ENCODE results near the gene FAM204A. TPM values are rescaled to one million over a fixed set of nuclear protein-coding genes. Genes with fewer than 3 reads are reported as not detected.

The FAM204A gene
- polyA plus RNA-seq, 6 donors from 2014 or later, result 137 to 206 (median 152) TPM

- ATAC-seq (ENCODE audit: low read depth in 2 of 2) (no peak), DNase-seq (no peak)
- H3K4me3 Mint-ChIP-seq, result no peak overlapping the region
- peaks cover 10 to 20% of the 10 kb centered on the region in 2 donors for H3K36me3 Mint-ChIP-seq
- H3K27me3 Mint-ChIP-seq, result no peaks in the 10 kb centered on the region
- no peaks in the 10 kb centered on the region for H3K9me3 Mint-ChIP-seq
- H3K4me1 Mint-ChIP-seq, result peaks cover 0 to 4% (median 0%) of the 10 kb centered on the region in 3 donors
- H3K27ac Mint-ChIP-seq, result no peak overlapping the region
Observed at GRCh38 chr10:118321724-118322575, 20.2 kb downstream of the FAM204A start.

GRCh38 chr10:118315629-118316028 lies 26.5 kb downstream of the FAM204A start:
- H3K36me3 Mint-ChIP-seq, result peaks cover 5 to 8% of the 10 kb centered on the region in 2 donors

GRCh38 chr10:118314882-118315281 lies 27.2 kb downstream of the FAM204A start:
- Mint-ChIP-seq H3K36me3 (peaks cover 0 to 8% of the 10 kb centered on the region in 2 donors), H3K4me3 (no peak overlapping the region), H3K4me1 (no peaks in the 10 kb centered on the region), H3K9me3 (no peaks in the 10 kb centered on the region), H3K27me3 (no peaks in the 10 kb centered on the region), H3K27ac (no peak overlapping the region)
- ATAC-seq (ENCODE audit: low read depth in 2 of 2), result no peak
- no peak for DNase-seq

More at GRCh38 chr10:118315629-118316028, 26.5 kb downstream of the FAM204A start:
- H3K4me3 Mint-ChIP-seq, result no peak overlapping the region
- H3K9me3 Mint-ChIP-seq, result no peaks in the 10 kb centered on the region
- H3K4me1 Mint-ChIP-seq, result no peaks in the 10 kb centered on the region
- DNase-seq (no peak), ATAC-seq (ENCODE audit: low read depth in 2 of 2) (no peak)
- no peak overlapping the region for H3K27ac Mint-ChIP-seq
- no peaks in the 10 kb centered on the region for H3K27me3 Mint-ChIP-seq

- H3K9me3 Mint-ChIP-seq, result no peaks in the 10 kb centered on the region
- ATAC-seq (ENCODE audit: low read depth in 2 of 2), result no peak
- no peaks in the 10 kb centered on the region for H3K4me1 Mint-ChIP-seq
- H3K27ac Mint-ChIP-seq, result no peak overlapping the region
- no peak overlapping the region for H3K4me3 Mint-ChIP-seq
- DNase-seq, result no peak
- H3K27me3 Mint-ChIP-seq, result no peaks in the 10 kb centered on the region
- peaks cover 1 to 10% of the 10 kb centered on the region in 2 donors for H3K36me3 Mint-ChIP-seq
Observed at GRCh38 chr10:118311505-118311904, 30.6 kb downstream of the FAM204A start.

- no peak overlapping the region for H3K4me3 Mint-ChIP-seq
Observed at GRCh38 chr10:118310822-118311221, 31.3 kb downstream of the FAM204A start.

GRCh38 chr10:118309911-118310310 lies 32.2 kb downstream of the FAM204A start:
- ATAC-seq (ENCODE audit: low read depth in 2 of 2), result no peak
- H3K27me3 Mint-ChIP-seq, result no peaks in the 10 kb centered on the region
- DNase-seq, result no peak
- peak overlapping the region in 2 of 6 donors; percentile 67 to 79 for H3K27ac Mint-ChIP-seq
- H3K36me3 Mint-ChIP-seq, result peaks cover 11 to 13% of the 10 kb centered on the region in 2 donors
- H3K4me1 Mint-ChIP-seq, result peaks cover 0 to under 1% (median 0%) of the 10 kb centered on the region in 3 donors
- H3K4me3 Mint-ChIP-seq, result no peak overlapping the region
- no peaks in the 10 kb centered on the region for H3K9me3 Mint-ChIP-seq

More at GRCh38 chr10:118310822-118311221, 31.3 kb downstream of the FAM204A start:
- H3K4me1 Mint-ChIP-seq, result no peaks in the 10 kb centered on the region
- H3K36me3 Mint-ChIP-seq, result peaks cover 8 to 13% of the 10 kb centered on the region in 2 donors
- ATAC-seq (ENCODE audit: low read depth in 2 of 2), result no peak
- no peaks in the 10 kb centered on the region for H3K9me3 Mint-ChIP-seq
- no peak overlapping the region for H3K27ac Mint-ChIP-seq
- no peak for DNase-seq
- no peaks in the 10 kb centered on the region for H3K27me3 Mint-ChIP-seq

GRCh38 chr10:118308664-118309063 lies 33.5 kb downstream of the FAM204A start:
- peaks cover 12 to 18% of the 10 kb centered on the region in 2 donors for H3K36me3 Mint-ChIP-seq

GRCh38 chr10:118307859-118308258 lies 34.3 kb downstream of the FAM204A start:
- ATAC-seq (ENCODE audit: low read depth in 2 of 2), result no peak
- no peak overlapping the region for H3K4me3 Mint-ChIP-seq

More at GRCh38 chr10:118308664-118309063, 33.5 kb downstream of the FAM204A start:
- H3K9me3 Mint-ChIP-seq, result no peaks in the 10 kb centered on the region
- H3K4me3 Mint-ChIP-seq, result no peak overlapping the region
- ATAC-seq (ENCODE audit: low read depth in 2 of 2) (no peak), DNase-seq (no peak)
- H3K27ac Mint-ChIP-seq, result no peak overlapping the region
- no peaks in the 10 kb centered on the region for H3K27me3 Mint-ChIP-seq
- peaks cover 0 to 2% (median 0%) of the 10 kb centered on the region in 3 donors for H3K4me1 Mint-ChIP-seq

GRCh38 chr10:118307220-118307619 lies 34.9 kb downstream of the FAM204A start:
- Mint-ChIP-seq H3K27ac (peak overlapping the region in 1 of 6 donors; percentile 8), H3K4me1 (peaks cover 0 to 2% (median 0%) of the 10 kb centered on the region in 3 donors), H3K4me3 (no peak overlapping the region), H3K27me3 (no peaks in the 10 kb centered on the region), H3K9me3 (no peaks in the 10 kb centered on the region), H3K36me3 (peaks cover 5 to 18% of the 10 kb centered on the region in 2 donors)
- ATAC-seq (ENCODE audit: low read depth in 2 of 2) (no peak), DNase-seq (no peak)

More at GRCh38 chr10:118307859-118308258, 34.3 kb downstream of the FAM204A start:
- Mint-ChIP-seq H3K27me3 (no peaks in the 10 kb centered on the region), H3K9me3 (no peaks in the 10 kb centered on the region), H3K4me1 (peaks cover 0 to 2% (median 0%) of the 10 kb centered on the region in 3 donors), H3K27ac (no peak overlapping the region), H3K36me3 (peaks cover 5 to 18% of the 10 kb centered on the region in 2 donors)
- no peak for DNase-seq

GRCh38 chr10:118305730-118306129 lies 36.4 kb downstream of the FAM204A start:
- peaks cover 5 to 18% of the 10 kb centered on the region in 2 donors for H3K36me3 Mint-ChIP-seq

GRCh38 chr10:118304521-118304920 lies 37.6 kb downstream of the FAM204A start:
- DNase-seq (no peak), ATAC-seq (ENCODE audit: low read depth in 2 of 2) (no peak)
- no peaks in the 10 kb centered on the region for H3K27me3 Mint-ChIP-seq
- H3K4me3 Mint-ChIP-seq, result no peak overlapping the region
- H3K36me3 Mint-ChIP-seq, result peaks cover 5 to 18% of the 10 kb centered on the region in 2 donors
- peak overlapping the region in 2 of 6 donors; percentile 8 to 9 for H3K27ac Mint-ChIP-seq
- H3K4me1 Mint-ChIP-seq, result peaks cover 0 to 2% (median 0%) of the 10 kb centered on the region in 3 donors
- H3K9me3 Mint-ChIP-seq, result no peaks in the 10 kb centered on the region

More at GRCh38 chr10:118305730-118306129, 36.4 kb downstream of the FAM204A start:
- no peak for DNase-seq
- no peaks in the 10 kb centered on the region for H3K27me3 Mint-ChIP-seq
- ATAC-seq (ENCODE audit: low read depth in 2 of 2), result no peak
- H3K4me1 Mint-ChIP-seq, result peaks cover 0 to 2% (median 0%) of the 10 kb centered on the region in 3 donors
- H3K27ac Mint-ChIP-seq, result peak overlapping the region in 2 of 6 donors; percentile 21 to 53
- H3K9me3 Mint-ChIP-seq, result no peaks in the 10 kb centered on the region
- peak overlapping the region in 1 of 8 donors; percentile 22 for H3K4me3 Mint-ChIP-seq

GRCh38 chr10:118301211-118301610 lies 40.9 kb downstream of the FAM204A start:
- ATAC-seq (ENCODE audit: low read depth in 2 of 2) (no peak), DNase-seq (no peak)
- H3K4me1 Mint-ChIP-seq, result peaks cover 0 to 2% (median 0%) of the 10 kb centered on the region in 3 donors
- H3K9me3 Mint-ChIP-seq, result peaks cover 0 to 4% (median 0%) of the 10 kb centered on the region in 7 donors
- H3K36me3 Mint-ChIP-seq, result peaks cover under 1 to 13% of the 10 kb centered on the region in 2 donors
- H3K4me3 Mint-ChIP-seq, result no peak overlapping the region
- H3K27me3 Mint-ChIP-seq, result no peaks in the 10 kb centered on the region
- no peak overlapping the region for H3K27ac Mint-ChIP-seq

GRCh38 chr10:118300320-118300719 lies 41.8 kb downstream of the FAM204A start:
- peaks cover 0 to 10% of the 10 kb centered on the region in 2 donors for H3K36me3 Mint-ChIP-seq
- DNase-seq (no peak), ATAC-seq (ENCODE audit: low read depth in 2 of 2) (no peak)
- H3K9me3 Mint-ChIP-seq, result peaks cover 0 to 4% (median 0%) of the 10 kb centered on the region in 7 donors
- no peak overlapping the region for H3K27ac Mint-ChIP-seq
- H3K4me1 Mint-ChIP-seq, result peaks cover 0 to 2% (median 0%) of the 10 kb centered on the region in 3 donors
- H3K27me3 Mint-ChIP-seq, result no peaks in the 10 kb centered on the region
- H3K4me3 Mint-ChIP-seq, result no peak overlapping the region

GRCh38 chr10:118298787-118299186 lies 43.3 kb downstream of the FAM204A start:
- H3K4me1 Mint-ChIP-seq, result no peaks in the 10 kb centered on the region
- peaks cover 0 to 3% (median 0%) of the 10 kb centered on the region in 3 donors for H3K27me3 Mint-ChIP-seq
- H3K36me3 Mint-ChIP-seq, result no peaks in the 10 kb centered on the region
- no peak for DNase-seq
- no peak overlapping the region for H3K4me3 Mint-ChIP-seq
- H3K27ac Mint-ChIP-seq, result no peak overlapping the region
- no peak for ATAC-seq (ENCODE audit: low read depth in 2 of 2)
- peaks cover 0 to 4% (median 0%) of the 10 kb centered on the region in 7 donors for H3K9me3 Mint-ChIP-seq

All from naive B cell (primary cell).